K562 (cell line): ENCODE measurements around the gene PACS2. TPM values are rescaled to one million over a fixed set of nuclear protein-coding genes. Genes with fewer than 3 reads are reported as not detected.

Experiments
- ATAC-seq: fragments of 200-7000 bp; cut with Tn5 transposase; 3 replicates; pipeline ENCODE4 v1.9.1; 2020; ENCODE audit warnings: moderate library complexity
- BruUV-seq: library from RNA; stranded (reverse); fragments of 400-500 nt; replicated peaks from 2 replicates; lab custom pipeline; 2021; lab: Mats Ljungman, UMichigan
- CTCF ChIA-PET: fragments of 300-600 bp; formaldehyde crosslinking; extraction: SDS; loops from one replicate; lab custom pipeline; 2021; ENCODE audit warnings: low intra/inter-chr PET ratio; lab: Yijun Ruan, JAX
- POLR2A ChIA-PET: fragments of 300-600, 350-650 bp; sonication (Branson Sonifier 250); formaldehyde crosslinking; extraction: SDS; loops from one replicate; lab custom pipeline; 2021; ENCODE audit warnings: antibody characterized with exemption, inconsistent platforms; lab: Yijun Ruan, JAX
- DNase-seq, 4 experiments: peaks; one replicate each; pipeline versions ENCODE4 v3.0.0 to v3.0.0-alpha.2; 2011 to 2018; ENCODE audit warnings: low spot score in 3 of 4, mixed read lengths in 3 of 4; ENCODE audit errors: extremely low read depth in 1 of 4
- FAIRE-seq: peaks from 2 replicates; lab custom pipeline; 2011; peaks lifted over from hg19 to GRCh38; lab: Jason Lieb, UNC
- H2AFZ ChIP-seq: 2 replicates; pipeline ENCODE4 v1.6.0; 2011; ENCODE audit warnings: low read depth, low read length, control low read depth, inconsistent platforms
- H3K27ac ChIP-seq: fragments of 200-600 bp; 3 replicates; pipeline ENCODE4 v1.8.0; 2011; ENCODE audit warnings: low read depth, mild to moderate bottlenecking, control low read depth, inconsistent platforms, low read length, moderate library complexity, mixed read lengths; ENCODE audit errors: extremely low read depth
- H3K27me3 ChIP-seq, 2 experiments: fragments of 300-600 bp in 1 of 2; 2 replicates in 1 of 2; 3 replicates in 1 of 2; pipeline versions ENCODE4 v1.6.0 to v1.8.0; 2011; ENCODE audit warnings: inconsistent platforms in 2 of 2, low read length in 2 of 2, mild to moderate bottlenecking in 1 of 2, mixed read lengths in 1 of 2, moderate library complexity in 1 of 2; ENCODE audit not compliant: control insufficient read depth in 2 of 2, insufficient read depth in 2 of 2
- H3K36me3 ChIP-seq: fragments of 300-600 bp; 3 replicates; pipeline ENCODE4 v1.8.0; 2011; ENCODE audit warnings: mild to moderate bottlenecking, low read length, inconsistent platforms; ENCODE audit not compliant: control insufficient read depth, insufficient read depth
- H3K4me1 ChIP-seq, 2 experiments: fragments of 200-600 bp in 1 of 2; replicated peaks in 1 of 2; 2 replicates in 1 of 2; 3 replicates in 1 of 2; pipeline versions ENCODE4 v1.5.1 to v1.8.0; 2011; ENCODE audit warnings: inconsistent platforms in 2 of 2, low read length in 2 of 2, mild to moderate bottlenecking in 1 of 2, mixed read lengths in 1 of 2, moderate library complexity in 1 of 2; ENCODE audit not compliant: control insufficient read depth in 2 of 2, insufficient read depth in 2 of 2
- H3K4me2 ChIP-seq: 2 replicates; pipeline ENCODE4 v1.6.1; 2011; ENCODE audit warnings: low read length, control low read depth, inconsistent platforms, mixed read lengths; ENCODE audit not compliant: insufficient read depth
- H3K4me3 ChIP-seq: fragments of 200-600 bp; sonication (generic), shearing (Covaris generic); 2 replicates; pipeline ENCODE4 v1.5.1; 2016; ENCODE audit warnings: control low read depth, inconsistent platforms
- H3K79me2 ChIP-seq: fragments of 200-600 bp; 3 replicates; pipeline ENCODE4 v1.8.0; 2011; ENCODE audit warnings: low read length, inconsistent platforms; ENCODE audit not compliant: control insufficient read depth, insufficient read depth
- H3K9ac ChIP-seq, 2 experiments: 2 replicates each; pipeline versions ENCODE4 v1.6.0 to v1.6.1; 2011; ENCODE audit warnings: low read depth in 2 of 2, low read length in 2 of 2, control low read depth in 1 of 2, inconsistent platforms in 1 of 2, mild to moderate bottlenecking in 1 of 2, mixed read lengths in 1 of 2; ENCODE audit not compliant: insufficient read depth in 1 of 2
- H3K9me1 ChIP-seq: one replicate; pipeline ENCODE4 v1.6.0; 2011; ENCODE audit warnings: inconsistent platforms, mild to moderate bottlenecking, low read length, moderate library complexity; ENCODE audit not compliant: control insufficient read depth, insufficient read depth
- H3K9me3 ChIP-seq: replicated peaks from 2 replicates; pipeline ENCODE4 v1.5.1; 2011; ENCODE audit warnings: low read depth, low read length, inconsistent platforms; ENCODE audit not compliant: control insufficient read depth, insufficient read depth
- H4K20me1 ChIP-seq: replicated peaks from 2 replicates; pipeline ENCODE4 v1.6.1; 2011; ENCODE audit warnings: low read length, inconsistent platforms, mixed read lengths; ENCODE audit not compliant: control insufficient read depth, insufficient read depth
- CAMTA2 ChIP-seq: fragments of 250-450 bp; sonication (Bioruptor Pico); conservative IDR thresholded peaks from 2 replicates; pipeline ENCODE4 v1.5.1; 2022
- CHD4 ChIP-seq: fragments of 200-600 bp; sonication (generic); IDR thresholded peaks from 3 replicates; pipeline ENCODE4 v1.6.1; 2012; ENCODE audit warnings: low read depth, mild to moderate bottlenecking, mixed read lengths, low read length, inconsistent platforms; ENCODE audit not compliant: insufficient read depth, insufficient replicate concordance, poor library complexity, severe bottlenecking
- ELF1 ChIP-seq: fragments of 200-800 bp; sonication (Bioruptor generic); IDR thresholded peaks from 2 replicates; pipeline ENCODE4 v1.6.1; 2016; ENCODE audit warnings: missing genetic modification characterization, missing compliant biosample characterization
- RBM17 ChIP-seq: fragments of 200-400 bp; formaldehyde crosslinking; IDR thresholded peaks from 2 replicates; pipeline ENCODE4 v1.6.1; 2017; ENCODE audit warnings: low read depth, mild to moderate bottlenecking, low read length, borderline replicate concordance
- RBM34 ChIP-seq: fragments of 200-400 bp; formaldehyde crosslinking; IDR thresholded peaks from 2 replicates; pipeline ENCODE4 v1.6.1; 2018; ENCODE audit warnings: low read length, borderline replicate concordance; ENCODE audit not compliant: insufficient read depth
- SOX6 ChIP-seq: fragments of 450-650 bp; IDR thresholded peaks from 2 replicates; pipeline ENCODE4 v1.6.1; 2014; ENCODE audit warnings: mild to moderate bottlenecking
- SRF ChIP-seq, 2 experiments: fragments of 250-450, 450-650 bp in 1 of 2; sonication (Bioruptor Pico) in 1 of 2; sonication (generic) in 1 of 2; formaldehyde crosslinking; IDR thresholded peaks; 2 replicates each; pipeline versions ENCODE4 v1.5.0 to v1.5.1; 2020 to 2022; ENCODE audit warnings: mild to moderate bottlenecking in 1 of 2, missing genetic modification reagents in 1 of 2
- STAT5A ChIP-seq: IDR thresholded peaks from 2 replicates; pipeline ENCODE4 v1.6.1; 2012; ENCODE audit warnings: low read length, inconsistent platforms, borderline replicate concordance
- STAT6 ChIP-seq: sonication (generic); formaldehyde crosslinking; IDR thresholded peaks from 2 replicates; pipeline ENCODE4 v1.8.1; 2023; ENCODE audit warnings: mild to moderate bottlenecking, missing genetic modification reagents
- TCF3 ChIP-seq: sonication (generic); formaldehyde crosslinking; IDR thresholded peaks from 2 replicates; pipeline ENCODE4 v1.4.0; 2020; ENCODE audit warnings: mild to moderate bottlenecking, missing genetic modification reagents
- TRIM24 ChIP-seq, 2 experiments: fragments of 450-650 bp; IDR thresholded peaks; 2 replicates each; pipeline ENCODE4 v1.6.1; 2016
- TRIM25 ChIP-seq: fragments of 450-650 bp; IDR thresholded peaks from 2 replicates; pipeline ENCODE4 v1.7.0; 2016; ENCODE audit warnings: borderline replicate concordance
- ZBTB33 ChIP-seq: sonication (generic); formaldehyde crosslinking; IDR thresholded peaks from 2 replicates; pipeline ENCODE4 v1.8.1; 2023; ENCODE audit warnings: mild to moderate bottlenecking, missing genetic modification reagents
- WGBS: fragments of 100-300 bp; shearing (Covaris generic); methylation state at CpG from one replicate; pipeline ENCODE4 v1.1.6; 2016; ENCODE audit warnings: low coverage, mixed read lengths; ENCODE audit not compliant: insufficient coverage; ENCODE audit errors: missing lambda C conversion rate; 5-methylcytosine and 5-hydroxymethylcytosine counted together
- in situ Hi-C: fragments of 300-500 bp; cut with MboI; formaldehyde crosslinking; loops from 4 replicates; pipeline ENCODE4 v1.15.0; 2018; ENCODE audit warnings: inconsistent platforms, mixed read lengths
- intact Hi-C: fragments of 100-400 bp; cut with micrococcal nuclease; formaldehyde crosslinking; loops from 2 replicates; pipeline ENCODE4 v1.14.2; 2022
- polyA plus RNA-seq, 8 experiments: library from polyadenylated mRNA; depleted of rRNA in 4 of 8; stranded (reverse) in 5 of 8; unstranded in 3 of 8; fragments of >200 nt; fragmentation: Nextera tagmentation in 2 of 8; fragmentation: Illumina TruSeq in 1 of 8; extraction: Ambion mirVana in 2 of 8; extraction: Trizol in 1 of 8; gene quantifications; 2 replicates each; pipeline versions ENCODE4 v1.2.1 to v1.2.3, GENCODE V29; 2011 to 2014; ENCODE audit warnings: inconsistent platforms in 1 of 8, missing spikeins in 1 of 8
- total RNA-seq, 7 experiments: library from RNA; depleted of rRNA in 6 of 7; stranded (reverse); fragments of >200 nt in 6 of 7; fragmentation: Illumina TruSeq in 2 of 7; extraction: Trizol in 2 of 7; gene quantifications; 2 replicates each; pipeline versions ENCODE4 v1.2.1 to v1.2.3, GENCODE V29; 2011 to 2021; ENCODE audit warnings: low replicate concordance in 1 of 7

The PACS2 gene
- total and polyA plus RNA-seq, 9 of the 15 experiments (the other 6 are each of a cell fraction or from before 2014, with no cell fraction given), result 0.11 to 20.8 (median 9.9) TPM

- TF ChIP-seq STAT5A (no peak), RBM17 (no peak), RBM34 (no peak)
Measured at GRCh38 chr14:105325303-105325702, 10.8 kb downstream of the PACS2 start (continued).

- ChIA-PET POLR2A (interaction anchor here (0.6 to 1.0 kb wide), 4 partner anchors 18 to 358 kb away, joined by 3 to 4 read pairs (median 3); no protein-coding TSS in a partner anchor), CTCF (no interaction called here)
- in situ Hi-C loops (no loop called here), intact Hi-C loops (no loop called here)
- H3K4me2 ChIP-seq, result no peak overlapping the region
- no peak for DNase-seq
- no peak overlapping the region for H3K4me3 ChIP-seq
- 65% methylated on average over 7 of the region's 27 CpGs for WGBS
- H4K20me1 ChIP-seq, result peaks cover 10% of the 10 kb centered on the region
- H3K4me1 ChIP-seq, result peaks cover 4 to 69% of the 10 kb centered on the region in 2 experiments; a peak in 4 of 5 replicates
- BruUV-seq, result no TSS peak
- H3K9me3 ChIP-seq, result no peaks in the 10 kb centered on the region
- H2AFZ ChIP-seq, result no peak overlapping the region
- ATAC-seq, result no peak
- no peaks in the 10 kb centered on the region for H3K36me3 ChIP-seq
- peaks cover 3% of the 10 kb centered on the region for H3K9me1 ChIP-seq
- peak overlapping the region in 1 of 2 experiments; percentile 6; a peak in 1 of 4 replicates for H3K9ac ChIP-seq
- FAIRE-seq, result no peak
- H3K79me2 ChIP-seq, result peaks cover 8% of the 10 kb centered on the region; the same call in 2 of the 3 replicates
- H3K27ac ChIP-seq, result no peak overlapping the region
- H3K27me3 ChIP-seq, result no peaks in the 10 kb centered on the region
- TF ChIP-seq STAT6 (CRISPR knock-in tag) (no peak), SRF (CRISPR knock-in tag; IDR thresholded peaks at IDR 0.05) (no peak), TRIM24 (IDR thresholded peaks at IDR 0.05) (no peak), ZBTB33 (CRISPR knock-in tag) (no peak), CAMTA2 (no peak), TRIM25 (no peak), SOX6 (no peak), ELF1 (tag) (no peak), CHD4 (no peak), TCF3 (CRISPR knock-in tag) (no peak)
Measured at GRCh38 chr14:105325716-105326567, 11.4 kb downstream of the PACS2 start.
